Liver (tissue), 9 donors: ENCODE results near the gene WWOX. TPM values are rescaled to one million over a fixed set of nuclear protein-coding genes. Genes with fewer than 3 reads are reported as not detected.

ENCODE experiments used
- DNase-seq: peaks from one replicate; pipeline ENCODE4 v3.0.0-alpha.2; 2017; ENCODE audit warnings: low spot score
- H3K27ac ChIP-seq, 2 donors: one replicate each; pipeline ENCODE4 v1.7.0; 2013; ENCODE audit warnings: inconsistent platforms in 2 of 2, low read length in 2 of 2, control low read depth in 1 of 2, low read depth in 1 of 2, mild to moderate bottlenecking in 1 of 2
- H3K27me3 ChIP-seq, 4 donors: one replicate each; pipeline versions ENCODE4 v1.6.1 to v1.7.0; 2013; ENCODE audit warnings: low read length in 3 of 4, inconsistent platforms in 1 of 4, mild to moderate bottlenecking in 1 of 4, moderate library complexity in 1 of 4; ENCODE audit not compliant: control insufficient read depth in 4 of 4, insufficient read depth in 4 of 4
- H3K36me3 ChIP-seq, 4 donors: one replicate each; pipeline versions ENCODE4 v1.6.1 to v1.7.0; 2013; ENCODE audit warnings: low read length in 3 of 4, mild to moderate bottlenecking in 3 of 4, low read depth in 1 of 4, moderate library complexity in 1 of 4; ENCODE audit not compliant: control insufficient read depth in 4 of 4, insufficient read depth in 3 of 4
- H3K4me1 ChIP-seq, 4 donors: one replicate each; pipeline versions ENCODE4 v1.6.1 to v1.7.0; 2013; ENCODE audit warnings: low read length in 3 of 4, mild to moderate bottlenecking in 3 of 4, moderate library complexity in 1 of 4; ENCODE audit not compliant: control insufficient read depth in 4 of 4, insufficient read depth in 4 of 4
- H3K4me3 ChIP-seq, 3 donors: one replicate each; pipeline versions ENCODE4 v1.6.1 to v1.7.0; 2013; ENCODE audit warnings: low read length in 3 of 3, control low read depth in 1 of 3, low read depth in 1 of 3, mild to moderate bottlenecking in 1 of 3
- H3K9ac ChIP-seq, 2 donors: one replicate each; pipeline ENCODE4 v1.7.0; 2013; ENCODE audit warnings: low read length in 2 of 2, mild to moderate bottlenecking in 2 of 2, moderate library complexity in 2 of 2, control low read depth in 1 of 2, low read depth in 1 of 2
- H3K9me3 ChIP-seq, 4 donors: one replicate each; pipeline versions ENCODE4 v1.6.1 to v1.7.0; 2013; ENCODE audit warnings: low read length in 3 of 4; ENCODE audit not compliant: control insufficient read depth in 4 of 4
- ATF3 ChIP-seq: IDR thresholded peaks from 2 replicates; pipeline ENCODE4 v1.6.1; 2016; ENCODE audit warnings: antibody characterized with exemption
- CTCF ChIP-seq: fragments of 150-350 bp; IDR thresholded peaks from 2 replicates; pipeline ENCODE4 v1.5.1; 2017; ENCODE audit warnings: improper control_type of control experiment, low read depth, low read length; ENCODE audit not compliant: missing input control
- EGR1 ChIP-seq, 2 donors: IDR thresholded peaks; 2 replicates each; pipeline ENCODE4 v1.6.1; 2016 to 2018; ENCODE audit warnings: antibody characterized with exemption in 2 of 2, low read depth in 2 of 2
- FOXA1 ChIP-seq: IDR thresholded peaks from 2 replicates; pipeline ENCODE4 v1.6.1; 2016; ENCODE audit warnings: antibody characterized with exemption
- FOXA2 ChIP-seq: IDR thresholded peaks from 2 replicates; pipeline ENCODE4 v1.6.1; 2016; ENCODE audit warnings: antibody characterized with exemption
- GABPA ChIP-seq, 2 donors: IDR thresholded peaks in 1 of 2; conservative IDR thresholded peaks in 1 of 2; 2 replicates each; pipeline ENCODE4 v1.6.1; 2016; ENCODE audit warnings: antibody characterized with exemption in 2 of 2, mild to moderate bottlenecking in 1 of 2, moderate library complexity in 1 of 2
- HNF4A ChIP-seq, 2 donors: conservative IDR thresholded peaks; 2 replicates each; pipeline ENCODE4 v1.6.1; 2016; ENCODE audit warnings: antibody characterized with exemption in 2 of 2, mild to moderate bottlenecking in 2 of 2
- HNF4G ChIP-seq: IDR thresholded peaks from 2 replicates; pipeline ENCODE4 v1.6.1; 2016; ENCODE audit warnings: antibody characterized with exemption
- JUND ChIP-seq, 2 donors: IDR thresholded peaks; 2 replicates each; pipeline ENCODE4 v1.6.1; 2016; ENCODE audit warnings: antibody characterized with exemption in 2 of 2
- NR2F2 ChIP-seq: IDR thresholded peaks from 2 replicates; pipeline ENCODE4 v1.6.1; 2016; ENCODE audit warnings: antibody characterized with exemption
- RAD21 ChIP-seq, 2 donors: IDR thresholded peaks; 2 replicates each; pipeline ENCODE4 v1.6.1; 2016; ENCODE audit warnings: antibody characterized with exemption in 2 of 2, mild to moderate bottlenecking in 2 of 2
- REST ChIP-seq: IDR thresholded peaks from 2 replicates; pipeline ENCODE4 v1.6.1; 2016; ENCODE audit warnings: antibody characterized with exemption, mild to moderate bottlenecking
- RXRA ChIP-seq, 2 donors: IDR thresholded peaks; 2 replicates each; pipeline ENCODE4 v1.6.1; 2017 to 2018; ENCODE audit warnings: antibody characterized with exemption in 2 of 2, mild to moderate bottlenecking in 1 of 2
- SP1 ChIP-seq: IDR thresholded peaks from 2 replicates; pipeline ENCODE4 v1.6.1; 2018; ENCODE audit warnings: antibody characterized with exemption, mild to moderate bottlenecking
- TAF1 ChIP-seq: conservative IDR thresholded peaks from 2 replicates; pipeline ENCODE4 v1.6.1; 2016; ENCODE audit warnings: antibody characterized with exemption, mild to moderate bottlenecking
- YY1 ChIP-seq: IDR thresholded peaks from 2 replicates; pipeline ENCODE4 v1.6.1; 2016; ENCODE audit warnings: antibody characterized with exemption, mild to moderate bottlenecking
- ZBTB33 ChIP-seq: IDR thresholded peaks from 2 replicates; pipeline ENCODE4 v1.6.1; 2016; ENCODE audit warnings: antibody characterized with exemption
- WGBS: extraction: QIAGEN DNeasy Blood & Tissue Kit; methylation state at CpG from one replicate; pipeline ENCODE4 v1.1.7; 2013; 5-methylcytosine and 5-hydroxymethylcytosine counted together
- polyA plus RNA-seq, 2 donors: library from polyadenylated mRNA; stranded (reverse) in 1 of 2; unstranded in 1 of 2; fragments of 200-250 nt in 1 of 2; fragments of >200 nt in 1 of 2; fragmentation: Nextera tagmentation in 1 of 2; extraction: Ambion mirVana in 1 of 2; gene quantifications; one replicate each; pipeline versions ENCODE4 v1.2.1 to v1.2.3, GENCODE V29; 2013 to 2015
- total RNA-seq, 2 donors: library from RNA; depleted of rRNA; stranded (reverse); fragments of >200 nt; gene quantifications; one replicate each; pipeline ENCODE4 v1.2.3, GENCODE V29; 2014
- donor health status: healthy.
- donor health status: healthy.
- donor health status: healthy.
- donor health status: healthy.
- donor health status: healthy.

WWOX gene
- total and polyA plus RNA-seq, 4 donors = 9.8 to 46.0 (median 15.3) TPM

GRCh38 chr16:78494105-78494504 is 394.7 kb downstream of the WWOX start:
- TF ChIP-seq FOXA2 (no peak), SP1 (no peak), CTCF (no peak), HNF4G (no peak), RAD21 (IDR thresholded peaks at IDR 0.05) (no peak), JUND (IDR thresholded peaks at IDR 0.05) (no peak), YY1 (no peak), TAF1 (no peak), ATF3 (no peak), ZBTB33 (no peak), REST (no peak), GABPA (IDR thresholded peaks at IDR 0.05 in 1 of 2, conservative IDR thresholded peaks at IDR 0.05 in 1 of 2) (no peak), RXRA (IDR thresholded peaks at IDR 0.05) (no peak), EGR1 (IDR thresholded peaks at IDR 0.05; ENCODE audit: low read depth in 2 of 2) (no peak), HNF4A (conservative IDR thresholded peaks at IDR 0.05) (no peak)
- no peak for DNase-seq
- WGBS = 77% methylated on average over 2 of the region's 2 CpGs
- Histone ChIP-seq H3K4me3 (no peak overlapping the region), H3K9ac (no peak overlapping the region), H3K27ac (no peak overlapping the region), H3K36me3 (no peaks in the 10 kb centered on the region), H3K4me1 (peaks cover 0 to 9% (median 4%) of the 10 kb centered on the region in 4 donors), H3K9me3 (no peaks in the 10 kb centered on the region), H3K27me3 (no peaks in the 10 kb centered on the region)

GRCh38 chr16:78494674-78495073 is 395.2 kb downstream of the WWOX start:
- Histone ChIP-seq H3K9ac (no peak overlapping the region), H3K27ac (no peak overlapping the region), H3K36me3 (no peaks in the 10 kb centered on the region), H3K4me1 (peaks cover 0 to 9% (median 6%) of the 10 kb centered on the region in 4 donors), H3K4me3 (no peak overlapping the region), H3K27me3 (no peaks in the 10 kb centered on the region), H3K9me3 (no peaks in the 10 kb centered on the region)
- no peak for DNase-seq
- no peak for TF ChIP-seq GABPA (IDR thresholded peaks at IDR 0.05 in 1 of 2, conservative IDR thresholded peaks at IDR 0.05 in 1 of 2)
- no peak for TF ChIP-seq FOXA2
- no peak for TF ChIP-seq CTCF
- no peak for TF ChIP-seq FOXA1
- no peak for TF ChIP-seq ATF3
- no peak for TF ChIP-seq NR2F2
- TF ChIP-seq SP1 = no peak
- TF ChIP-seq HNF4A (conservative IDR thresholded peaks at IDR 0.05) = no peak
- TF ChIP-seq YY1 = no peak
- WGBS = 94% methylated on average over 10 of the region's 10 CpGs
